Measurements from ENCODE around the gene RIMKLB.
"Not testable (repeated sequence)": the region's sequence is repeated elsewhere in the genome, so short reads cannot be mapped to it uniquely, and the experiment has no call there.

Gene RIMKLB

DNA sequence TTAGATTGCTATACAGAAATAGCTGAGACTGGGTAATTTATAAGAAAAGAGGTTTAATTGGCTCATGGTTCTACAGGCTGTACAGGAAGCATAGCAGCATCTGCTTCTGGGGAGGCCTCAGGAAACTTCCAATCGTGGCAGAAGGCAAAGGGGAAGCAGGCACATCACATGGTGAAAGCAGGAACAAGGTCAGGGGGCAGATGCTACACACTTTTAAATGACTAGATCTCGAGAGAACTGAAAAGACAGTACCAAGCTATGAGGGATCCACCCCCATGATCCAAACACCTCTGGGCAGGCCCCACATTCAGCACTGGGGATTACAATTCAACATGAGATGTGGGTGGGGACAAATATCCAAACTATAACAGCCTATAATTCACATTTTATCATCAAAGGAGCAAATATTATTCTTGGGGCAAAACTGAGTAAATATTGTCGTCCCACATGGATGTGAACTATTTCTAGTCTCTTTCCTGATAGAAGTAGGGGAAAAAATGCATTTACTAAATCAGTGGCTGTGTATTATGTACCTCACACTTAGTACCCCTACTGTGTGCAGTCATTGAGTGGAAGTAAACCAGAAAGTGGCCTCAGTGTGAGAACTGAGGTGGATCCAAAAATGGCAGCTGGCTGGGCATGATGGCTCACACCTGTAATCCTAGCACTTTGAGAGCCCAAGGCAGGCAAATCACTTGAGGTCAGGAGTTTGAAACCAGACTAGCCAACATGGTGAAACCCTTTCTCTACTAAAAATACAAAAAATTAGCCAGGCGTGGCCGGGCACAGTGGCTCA is 99.2 kb downstream of the RIMKLB start:
- TF ChIP-seq ARNT (IDR thresholded peaks at IDR 0.05) (no peak), FOXK2 (IDR thresholded peaks at IDR 0.05) (no peak)
- ChIA-PET CTCF (no interaction called here), POLR2A (no interaction called here)
- DNase-seq (ENCODE audit: extremely low spot score) = no peak

DNA sequence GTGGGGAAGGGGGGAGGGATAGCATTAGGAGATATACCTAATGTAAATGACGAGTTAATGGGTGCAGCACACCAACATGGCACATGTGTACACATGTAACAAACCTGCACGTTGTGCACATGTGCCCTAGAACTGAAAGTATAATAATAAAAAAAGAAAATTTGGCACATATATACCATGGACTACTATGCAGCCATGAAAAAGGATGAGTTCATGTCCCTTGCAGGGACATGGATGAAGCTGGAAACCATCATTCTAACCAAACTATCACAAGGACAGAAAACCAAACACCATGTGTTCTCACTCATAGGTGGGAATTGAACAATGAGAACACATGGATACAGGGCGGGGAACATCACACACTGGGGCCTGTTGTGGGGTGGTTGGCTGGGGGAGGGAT is 103.4 kb downstream of the RIMKLB start:
- POLR2A ChIA-PET; DNase-seq (ENCODE audit: extremely low spot score); CTCF ChIA-PET: not testable (repeated sequence)

DNA sequence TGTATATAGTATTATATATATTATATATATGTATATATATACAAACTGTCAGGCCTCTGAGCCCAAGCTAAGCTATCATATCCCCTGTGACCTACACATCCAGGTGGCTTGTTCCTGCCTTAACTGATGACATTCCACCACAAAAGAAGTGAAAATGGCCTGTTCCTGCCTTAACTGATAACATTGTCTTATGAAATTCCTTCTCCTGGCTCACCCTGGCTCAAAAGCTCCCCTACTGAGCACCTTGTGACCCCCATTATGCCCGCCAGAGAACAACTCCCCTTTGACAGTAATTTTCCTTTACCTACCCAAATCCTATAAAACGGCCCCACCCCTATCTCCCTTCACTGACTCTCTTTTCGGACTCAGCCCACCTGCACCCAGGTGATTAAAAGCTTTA is 107.0 kb downstream of the RIMKLB start:
- DNase-seq (ENCODE audit: extremely low spot score); POLR2A ChIA-PET; CTCF ChIA-PET: not testable (repeated sequence)

DNA sequence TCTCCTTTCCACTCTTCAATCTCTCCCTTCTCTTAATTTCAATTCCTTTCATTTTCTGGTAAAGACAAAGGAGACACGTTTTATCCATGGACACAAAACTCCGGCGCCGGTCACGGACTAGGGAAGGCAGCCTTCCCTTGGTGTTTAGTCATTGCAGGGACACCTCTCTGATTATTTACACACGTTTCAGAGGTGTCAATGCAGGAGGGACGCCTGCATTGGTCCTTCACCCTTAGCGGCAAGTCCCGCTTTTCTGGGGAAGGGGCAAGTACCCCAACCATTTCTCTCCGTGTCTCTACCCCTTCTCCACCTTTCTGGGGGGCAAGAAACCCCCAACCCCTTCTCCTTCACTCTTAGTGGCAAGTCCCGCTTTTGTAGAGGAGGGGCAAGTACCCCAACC is 107.7 kb downstream of the RIMKLB start:
- CTCF ChIA-PET; DNase-seq (ENCODE audit: extremely low spot score); POLR2A ChIA-PET: not testable (repeated sequence)

DNA sequence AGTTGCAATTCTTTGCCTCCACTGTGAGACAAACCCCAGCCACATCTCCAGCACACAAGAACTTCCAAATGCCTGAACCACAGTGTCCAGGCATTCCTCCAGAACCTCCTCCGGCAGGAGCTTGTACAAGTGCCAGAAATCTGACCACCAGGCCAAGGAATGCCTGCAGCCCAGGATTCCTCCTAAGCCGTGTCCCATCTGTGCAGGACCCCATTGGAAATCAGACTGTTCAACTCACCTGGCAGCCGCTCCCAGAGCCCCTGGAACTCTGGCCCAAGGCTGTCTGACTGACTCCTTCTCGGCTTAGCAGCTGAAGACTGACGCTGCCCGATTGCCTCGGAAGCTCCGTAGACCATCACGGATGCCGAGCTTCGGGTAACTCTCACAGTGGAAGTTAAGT is 109.3 kb downstream of the RIMKLB start:
- POLR2A ChIA-PET; CTCF ChIA-PET; DNase-seq (ENCODE audit: extremely low spot score): not testable (repeated sequence)

DNA sequence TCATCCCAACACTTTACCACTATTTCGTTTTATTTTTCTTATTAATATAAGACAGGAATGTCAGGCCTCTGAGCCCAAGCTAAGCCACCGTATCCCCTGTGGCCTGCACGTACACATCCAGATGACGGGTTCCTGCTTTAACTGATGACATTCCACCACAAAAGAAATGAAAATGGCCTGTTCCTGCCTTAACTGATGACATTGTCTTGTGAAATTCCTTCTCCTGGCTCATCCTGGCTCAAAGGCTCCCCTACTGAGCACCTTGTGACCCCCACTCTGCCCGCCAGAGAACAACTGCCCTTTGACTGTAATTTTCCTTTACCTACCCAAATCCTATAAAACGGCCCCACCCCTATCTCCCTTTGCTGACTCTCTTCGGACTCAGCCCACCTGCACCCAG is 112.3 kb downstream of the RIMKLB start:
- POLR2A ChIA-PET; DNase-seq (ENCODE audit: extremely low spot score): not testable (repeated sequence)
- CTCF ChIA-PET = interaction anchor here (0.8 to 0.9 kb wide), 2 partner anchors 13 to 131 kb away, joined by 4 to 9 read pairs; no protein-coding TSS in a partner anchor

DNA sequence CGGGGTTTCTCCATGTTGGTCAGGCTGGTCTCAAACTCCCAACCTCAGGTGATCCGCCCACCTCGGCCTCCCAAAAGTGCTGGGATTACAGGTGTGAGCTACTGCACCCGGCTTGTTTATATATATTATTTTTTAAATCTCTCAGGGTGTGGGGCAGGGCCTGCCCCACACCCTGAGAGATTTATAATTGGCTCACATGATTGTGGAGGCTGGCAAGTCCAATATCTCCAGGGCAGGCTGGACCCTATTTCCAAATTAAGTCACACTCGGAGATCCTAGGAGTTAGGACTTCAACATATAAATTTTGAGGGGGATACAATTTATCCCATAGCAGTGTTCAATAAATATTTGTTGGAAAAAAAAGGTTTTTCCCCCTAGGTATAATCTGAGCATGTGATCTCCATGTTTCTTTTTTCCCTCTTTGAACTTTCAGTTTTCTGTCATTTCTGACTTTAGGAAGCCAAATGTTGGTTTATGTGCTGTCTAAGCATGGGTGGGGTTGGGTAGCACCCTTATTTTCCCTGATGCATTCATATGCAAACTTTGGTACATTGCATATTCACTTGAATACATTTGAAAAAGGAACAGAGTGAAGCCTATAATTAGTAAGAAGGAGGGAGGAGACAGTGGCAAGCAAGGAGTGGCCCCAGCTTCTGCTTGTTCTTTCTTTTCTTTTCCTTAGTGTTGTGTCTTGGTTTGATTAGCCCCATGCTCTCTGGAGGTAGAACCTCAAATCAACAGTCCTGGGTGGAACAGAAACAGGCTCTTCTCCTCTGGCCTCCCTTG is 116.0 kb downstream of the RIMKLB start:
- DNase-seq (ENCODE audit: extremely low spot score) = no peak
- TF ChIP-seq SP1 (IDR thresholded peaks at IDR 0.05) (no peak), FOXK2 (IDR thresholded peaks at IDR 0.05) (no peak), SUZ12 (IDR thresholded peaks at IDR 0.05) (no peak), TARDBP (IDR thresholded peaks at IDR 0.05) (no peak), FOXM1 (IDR thresholded peaks at IDR 0.05; ENCODE audit: borderline replicate concordance) (no peak), L3MBTL2 (conservative IDR thresholded peaks at IDR 0.05) (no peak), BHLHE40 (IDR thresholded peaks at IDR 0.05; ENCODE audit: borderline replicate concordance) (no peak), NFRKB (IDR thresholded peaks at IDR 0.05) (no peak), LEF1 (IDR thresholded peaks at IDR 0.05; ENCODE audit: borderline replicate concordance) (no peak), ARNT (IDR thresholded peaks at IDR 0.05) (no peak), FOXA1 (IDR thresholded peaks at IDR 0.05) (no peak), CTBP1 (IDR thresholded peaks at IDR 0.05; ENCODE audit: borderline replicate concordance) (no peak), ZNF384 (IDR thresholded peaks at IDR 0.05) (no peak), HDGF (IDR thresholded peaks at IDR 0.05; ENCODE audit: borderline replicate concordance) (no peak), ELF4 (IDR thresholded peaks at IDR 0.05) (no peak)
- TF ChIP-seq, protein P1, sequence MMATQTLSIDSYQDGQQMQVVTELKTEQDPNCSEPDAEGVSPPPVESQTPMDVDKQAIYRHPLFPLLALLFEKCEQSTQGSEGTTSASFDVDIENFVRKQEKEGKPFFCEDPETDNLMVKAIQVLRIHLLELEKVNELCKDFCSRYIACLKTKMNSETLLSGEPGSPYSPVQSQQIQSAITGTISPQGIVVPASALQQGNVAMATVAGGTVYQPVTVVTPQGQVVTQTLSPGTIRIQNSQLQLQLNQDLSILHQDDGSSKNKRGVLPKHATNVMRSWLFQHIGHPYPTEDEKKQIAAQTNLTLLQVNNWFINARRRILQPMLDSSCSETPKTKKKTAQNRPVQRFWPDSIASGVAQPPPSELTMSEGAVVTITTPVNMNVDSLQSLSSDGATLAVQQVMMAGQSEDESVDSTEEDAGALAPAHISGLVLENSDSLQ (IDR thresholded peaks at IDR 0.05) = no peak
- ChIA-PET CTCF (no interaction called here), POLR2A (no interaction called here)

DNA sequence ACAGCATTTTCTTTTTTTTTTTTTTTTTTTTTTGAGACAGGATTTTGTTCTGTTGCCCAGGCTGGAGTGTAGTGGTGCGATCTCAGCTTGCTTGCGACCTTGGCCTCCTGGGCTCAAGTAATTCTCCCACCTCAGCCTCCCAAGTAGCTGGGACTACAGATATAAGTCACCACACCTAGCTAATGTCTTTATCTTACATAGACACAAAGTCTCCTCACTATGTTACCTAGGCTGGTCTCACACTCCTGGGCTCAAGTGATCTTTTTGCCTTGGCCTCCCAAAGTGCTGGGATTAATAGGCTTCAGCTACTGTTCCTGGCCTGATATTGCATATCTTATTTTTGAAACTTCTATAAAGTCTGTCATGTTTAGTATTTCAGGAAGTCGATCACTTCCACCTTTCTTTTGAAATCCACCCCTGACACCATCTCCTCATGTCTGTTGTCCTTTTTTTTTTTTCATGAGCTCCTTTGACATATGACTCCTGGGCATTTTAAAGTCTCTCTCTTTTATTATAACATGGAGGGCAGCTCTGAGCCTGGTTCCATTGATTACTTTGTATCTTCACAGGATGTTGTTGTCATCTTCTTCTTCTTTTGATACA is 118.8 kb downstream of the RIMKLB start:
- TF ChIP-seq ARNT (IDR thresholded peaks at IDR 0.05) (no peak), LEF1 (IDR thresholded peaks at IDR 0.05; ENCODE audit: borderline replicate concordance) (no peak)
- CTCF ChIA-PET = interaction anchor here (1.3 kb wide), 1 partner anchor 74 kb away, joined by 3 read pairs; no protein-coding TSS in a partner anchor
- POLR2A ChIA-PET = interaction anchor here (1.1 kb wide), 1 partner anchor 56 kb away, joined by 3 read pairs; no protein-coding TSS in a partner anchor
- no peak for DNase-seq (ENCODE audit: extremely low spot score)

DNA sequence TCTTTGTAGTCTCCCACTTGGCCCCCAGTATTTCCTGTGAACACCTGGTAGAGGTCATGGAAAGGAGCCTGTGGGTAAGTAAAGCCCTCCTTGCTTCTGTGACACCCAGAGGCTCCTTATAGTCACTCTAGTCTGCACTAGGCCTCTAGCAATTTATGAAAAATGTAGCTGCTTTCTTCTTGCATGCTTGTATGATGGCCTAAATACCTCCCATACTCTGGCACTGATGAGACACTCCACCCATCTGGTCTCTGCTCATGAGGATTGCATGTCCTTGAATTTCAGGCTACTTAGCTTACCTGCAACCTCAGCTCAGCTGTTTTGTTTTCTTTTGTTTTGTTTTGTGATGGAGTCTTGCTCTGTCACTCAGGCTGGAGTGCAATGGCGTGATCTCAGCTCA is 120.1 kb downstream of the RIMKLB start:
- ChIA-PET POLR2A (no interaction called here), CTCF (interaction anchor here (0.8 kb wide), 1 partner anchor 73 kb away, joined by 3 read pairs; no protein-coding TSS in a partner anchor)
- TF ChIP-seq HDGF (IDR thresholded peaks at IDR 0.05; ENCODE audit: borderline replicate concordance) (no peak), L3MBTL2 (conservative IDR thresholded peaks at IDR 0.05) (no peak), SP1 (IDR thresholded peaks at IDR 0.05) (no peak), ZNF384 (IDR thresholded peaks at IDR 0.05) (no peak), BHLHE40 (IDR thresholded peaks at IDR 0.05; ENCODE audit: borderline replicate concordance) (no peak), FOXK2 (IDR thresholded peaks at IDR 0.05) (no peak), ELF4 (IDR thresholded peaks at IDR 0.05) (no peak), SUZ12 (IDR thresholded peaks at IDR 0.05) (no peak), CTBP1 (IDR thresholded peaks at IDR 0.05; ENCODE audit: borderline replicate concordance) (no peak), ARNT (IDR thresholded peaks at IDR 0.05) (no peak), FOXA1 (IDR thresholded peaks at IDR 0.05) (no peak), FOXM1 (IDR thresholded peaks at IDR 0.05; ENCODE audit: borderline replicate concordance) (no peak), TARDBP (IDR thresholded peaks at IDR 0.05) (no peak), LEF1 (IDR thresholded peaks at IDR 0.05; ENCODE audit: borderline replicate concordance) (no peak), NFRKB (IDR thresholded peaks at IDR 0.05) (no peak)
- TF ChIP-seq, protein P1 (IDR thresholded peaks at IDR 0.05) = no peak
- DNase-seq (ENCODE audit: extremely low spot score) = no peak

All from HEK293T (cell line).